H1 (cell line): Measurements from ENCODE around the gene SLC39A6. TPM values are rescaled to one million over a fixed set of nuclear protein-coding genes. Genes with fewer than 3 reads are reported as not detected.

ENCODE experiments used
- CTCF ChIA-PET: fragments of 300-600 bp; sonication (Branson Sonifier 250); formaldehyde crosslinking; loops from one replicate; lab custom pipeline; 2021; ENCODE audit not compliant: partially characterized antibody; lab: Charles Lee
- POLR2A ChIA-PET: fragments of 300-600 bp; sonication (Branson Sonifier 250); formaldehyde crosslinking; loops from one replicate; lab custom pipeline; 2021; ENCODE audit warnings: inconsistent platforms; ENCODE audit not compliant: partially characterized antibody; lab: Charles Lee
- DNase-seq, 2 experiments: peaks; one replicate each; pipeline versions ENCODE4 v3.0.0 to v3.0.0-alpha.2; 2010 to 2022; ENCODE audit warnings: low spot score in 2 of 2, low read depth in 1 of 2, mixed read lengths in 1 of 2
- FAIRE-seq: peaks from 2 replicates; lab custom pipeline; 2011; peaks lifted over from hg19 to GRCh38; lab: Jason Lieb, UNC
- H2AFZ ChIP-seq: 2 replicates; pipeline ENCODE4 v1.8.1; 2012; ENCODE audit warnings: low read length, inconsistent platforms
- H2AK5ac ChIP-seq: 2 replicates; pipeline ENCODE4 v1.6.1; 2013; ENCODE audit warnings: low read depth, low read length
- H2BK120ac ChIP-seq: replicated peaks from 2 replicates; pipeline ENCODE3; 2013; ENCODE audit warnings: low read depth, low read length, inconsistent platforms
- H2BK12ac ChIP-seq: 2 replicates; pipeline ENCODE4 v1.6.1; 2013; ENCODE audit warnings: low read depth, low read length
- H2BK15ac ChIP-seq: 2 replicates; pipeline ENCODE4 v1.6.1; 2013; ENCODE audit warnings: low read length
- H2BK20ac ChIP-seq: 2 replicates; pipeline ENCODE4 v1.6.1; 2013; ENCODE audit warnings: low read length
- H2BK5ac ChIP-seq: 2 replicates; pipeline ENCODE4 v1.6.1; 2013; ENCODE audit warnings: low read depth, low read length
- H3K14ac ChIP-seq: 2 replicates; pipeline ENCODE4 v1.6.1; 2013; ENCODE audit warnings: inconsistent platforms; ENCODE audit not compliant: insufficient read length
- H3K18ac ChIP-seq: 2 replicates; pipeline ENCODE4 v1.6.1; 2013; ENCODE audit warnings: low read length; ENCODE audit errors: extremely low read depth
- H3K23ac ChIP-seq: 2 replicates; pipeline ENCODE4 v1.6.1; 2013; ENCODE audit warnings: inconsistent platforms; ENCODE audit not compliant: insufficient read length
- H3K23me2 ChIP-seq: 2 replicates; pipeline ENCODE4 v1.6.1; 2013; ENCODE audit warnings: low read depth, low read length
- H3K27ac ChIP-seq: 2 replicates; pipeline ENCODE4 v1.6.1; 2011; ENCODE audit warnings: low read depth, low read length, inconsistent platforms
- H3K27me3 ChIP-seq, 4 experiments: replicated peaks in 1 of 4; 1 replicate in 1 of 4; 2 replicates in 3 of 4; pipeline versions ENCODE4 v1.6.1 to v1.8.1; 2011 to 2013; ENCODE audit warnings: low read length in 3 of 4, mild to moderate bottlenecking in 3 of 4, inconsistent platforms in 2 of 4, mixed read lengths in 2 of 4, moderate library complexity in 1 of 4; ENCODE audit not compliant: control insufficient read depth in 3 of 4, insufficient read depth in 3 of 4; ENCODE audit errors: extremely low read depth in 1 of 4
- H3K36me3 ChIP-seq, 4 experiments: 2 replicates each; pipeline versions ENCODE4 v1.6.1 to v1.8.1; 2011 to 2013; ENCODE audit warnings: mild to moderate bottlenecking in 4 of 4, low read length in 3 of 4, moderate library complexity in 2 of 4, control low read depth in 1 of 4, inconsistent platforms in 1 of 4; ENCODE audit not compliant: insufficient read depth in 4 of 4, control insufficient read depth in 2 of 4
- H3K4ac ChIP-seq: replicated peaks from 2 replicates; pipeline ENCODE3; 2013; ENCODE audit warnings: low read length, low read depth, mixed read lengths, inconsistent platforms; ENCODE audit not compliant: insufficient read length
- H3K4me1 ChIP-seq, 4 experiments: replicated peaks in 1 of 4; 1 replicate in 1 of 4; 2 replicates in 3 of 4; pipeline versions ENCODE4 v1.6.1 to v1.8.1; 2011 to 2013; ENCODE audit warnings: low read length in 3 of 4, inconsistent platforms in 2 of 4, mixed read lengths in 1 of 4; ENCODE audit not compliant: insufficient read depth in 4 of 4, control insufficient read depth in 3 of 4
- H3K4me2 ChIP-seq, 2 experiments: 2 replicates each; pipeline versions ENCODE4 v1.6.1 to v1.8.1; 2011 to 2013; ENCODE audit warnings: low read depth in 2 of 2, low read length in 2 of 2, control low read depth in 1 of 2, inconsistent platforms in 1 of 2, mild to moderate bottlenecking in 1 of 2; ENCODE audit not compliant: insufficient read depth in 1 of 2
- H3K4me3 ChIP-seq, 4 experiments: fragments of 200-600, 300-600 bp in 1 of 4; sonication (generic), shearing (Covaris generic), sonication (Bioruptor Twin) in 1 of 4; 2 replicates each; pipeline versions ENCODE4 v1.5.1 to v1.8.1; 2011 to 2016; ENCODE audit warnings: low read length in 4 of 4, low read depth in 3 of 4, control low read depth in 2 of 4, inconsistent platforms in 2 of 4, mild to moderate bottlenecking in 2 of 4, mixed read lengths in 1 of 4, moderate library complexity in 1 of 4; ENCODE audit not compliant: insufficient read depth in 2 of 4; ENCODE audit errors: extremely low read depth in 1 of 4
- H3K56ac ChIP-seq: replicated peaks from 2 replicates; pipeline ENCODE3; 2013; ENCODE audit warnings: low read depth, mild to moderate bottlenecking, mixed read lengths, low read length, inconsistent platforms; ENCODE audit not compliant: insufficient read length
- H3K79me1 ChIP-seq: 2 replicates; pipeline ENCODE4 v1.6.1; 2013; ENCODE audit warnings: low read depth, low read length, control low read depth
- H3K79me2 ChIP-seq, 2 experiments: 2 replicates each; pipeline versions ENCODE4 v1.6.1 to v1.8.1; 2012 to 2013; ENCODE audit warnings: low read length in 2 of 2, mild to moderate bottlenecking in 2 of 2, inconsistent platforms in 1 of 2; ENCODE audit not compliant: insufficient read depth in 2 of 2, control insufficient read depth in 1 of 2
- H3K9ac ChIP-seq, 4 experiments: replicated peaks in 1 of 4; 1 replicate in 1 of 4; 2 replicates in 3 of 4; pipeline versions ENCODE4 v1.6.1 to v1.8.1; 2011 to 2013; ENCODE audit warnings: low read depth in 3 of 4, low read length in 3 of 4, control low read depth in 2 of 4, mild to moderate bottlenecking in 2 of 4, moderate library complexity in 2 of 4, inconsistent platforms in 1 of 4; ENCODE audit errors: extremely low read depth in 1 of 4
- H3K9me3 ChIP-seq, 2 experiments: 2 replicates each; pipeline versions ENCODE4 v1.6.1 to v1.8.1; 2012 to 2013; ENCODE audit warnings: mild to moderate bottlenecking in 2 of 2, moderate library complexity in 2 of 2, control low read depth in 1 of 2, inconsistent platforms in 1 of 2, low read depth in 1 of 2, low read length in 1 of 2, mixed read lengths in 1 of 2; ENCODE audit not compliant: insufficient read depth in 2 of 2
- H4K20me1 ChIP-seq, 2 experiments: replicated peaks in 1 of 2; 2 replicates each; pipeline versions ENCODE3 to v1.8.1; 2011 to 2013; ENCODE audit warnings: inconsistent platforms in 2 of 2, low read length in 2 of 2, mild to moderate bottlenecking in 1 of 2; ENCODE audit not compliant: insufficient read depth in 2 of 2, control insufficient read depth in 1 of 2
- H4K5ac ChIP-seq: 2 replicates; pipeline ENCODE4 v1.6.1; 2013; ENCODE audit warnings: low read length, low read depth, mixed read lengths, inconsistent platforms; ENCODE audit not compliant: insufficient read length
- H4K8ac ChIP-seq: 2 replicates; pipeline ENCODE4 v1.8.0; 2013; ENCODE audit warnings: mild to moderate bottlenecking, moderate library complexity, low read length, inconsistent platforms; ENCODE audit not compliant: insufficient read depth; ENCODE audit errors: extremely low read depth
- H4K91ac ChIP-seq: replicated peaks from 2 replicates; pipeline ENCODE3; 2013; ENCODE audit warnings: low read length, mixed read lengths, inconsistent platforms; ENCODE audit not compliant: insufficient read length
- CBX8 ChIP-seq: fragments of 300-800, 300-1000 bp; sonication (generic); IDR thresholded peaks from 2 replicates; pipeline ENCODE4 v1.7.1; 2016; ENCODE audit warnings: low read depth, low read length, borderline replicate concordance
- KDM5A ChIP-seq: fragments of 200-600 bp; IDR thresholded peaks from 2 replicates; pipeline ENCODE4 v1.7.1; 2012; ENCODE audit warnings: mild to moderate bottlenecking, low read length, inconsistent platforms, mixed read lengths
- MAFK ChIP-seq: IDR thresholded peaks from 2 replicates; pipeline ENCODE4 v1.6.1; 2012; ENCODE audit warnings: low read depth, mild to moderate bottlenecking, improper control_type of control experiment, low read length
- NANOG ChIP-seq: IDR thresholded peaks from 2 replicates; pipeline ENCODE4 v1.6.1; 2011; ENCODE audit warnings: low read length, low read depth, mild to moderate bottlenecking, inconsistent platforms; ENCODE audit not compliant: insufficient read depth, poor library complexity, severe bottlenecking
- USF2 ChIP-seq: IDR thresholded peaks from 2 replicates; pipeline ENCODE4 v1.6.1; 2011; ENCODE audit warnings: low read length, improper control_type of control experiment
- ZNF274 ChIP-seq: IDR thresholded peaks from 2 replicates; pipeline ENCODE4 v1.7.0; 2012; ENCODE audit warnings: low read length, borderline replicate concordance; ENCODE audit errors: extremely low read depth
- WGBS, 2 experiments: shearing (Covaris generic) in 1 of 2; methylation state at CpG; one replicate each; pipeline versions ENCODE4 v1.1.6 to v1.1.7; 2013 to 2015; ENCODE audit warnings: low lambda C conversion rate in 2 of 2, mixed read lengths in 2 of 2, inconsistent platforms in 1 of 2, low coverage in 1 of 2, missing lambda C conversion rate in 1 of 2; ENCODE audit not compliant: insufficient replicate concordance in 2 of 2, insufficient coverage in 1 of 2, insufficient read length in 1 of 2; ENCODE audit errors: extremely low coverage in 1 of 2, missing lambda C conversion rate in 1 of 2; 5-methylcytosine and 5-hydroxymethylcytosine counted together
- polyA plus RNA-seq, 7 experiments: library from polyadenylated mRNA; depleted of rRNA in 3 of 7; stranded (reverse) in 5 of 7; unstranded in 2 of 7; fragments of >200 nt in 5 of 7; fragments of 200-250 nt in 2 of 7; gene quantifications; 1 replicate in 5 of 7; 2 replicates in 1 of 7; 4 replicates in 1 of 7; pipeline versions ENCODE4 v1.2.1 to v1.2.3, GENCODE V29; 2011 to 2013; ENCODE audit warnings: missing spikeins in 2 of 7, mixed read lengths in 2 of 7
- total RNA-seq: library from RNA; stranded (reverse); fragmentation: NEBNext Ultra II Directional; extraction: Animal tissue kit (Norgen Biotek cat#: 25700); gene quantifications from 2 replicates; pipeline ENCODE4 v1.2.1, GENCODE V29; 2021

The SLC39A6 gene
- total and polyA plus RNA-seq, 2 of the 8 experiments (the other 6 are each of a cell fraction or from before 2014, with no cell fraction given) = 36.8 to 55.4 TPM

- FAIRE-seq = no peak
- CTCF ChIA-PET = interaction anchor here (0.5 to 2.3 kb wide), 4 partner anchors 19 to 763 kb away, joined by 3 to 9 read pairs (median 4); no protein-coding TSS in a partner anchor
These were observed 20.6 kb upstream of the SLC39A6 start for GRCh38 chr18:36149514-36150289.

More at GRCh38 chr18:36149514-36150289, 20.6 kb upstream of the SLC39A6 start:
- Histone ChIP-seq H4K8ac (no peak overlapping the region), H3K79me2 (no peaks in the 10 kb centered on the region), H3K4ac (no peak overlapping the region), H3K4me1 (no peaks in the 10 kb centered on the region), H4K91ac (no peak overlapping the region), H4K5ac (no peak overlapping the region), H2BK15ac (no peak overlapping the region), H3K36me3 (peaks cover 17 to 92% (median 72%) of the 10 kb centered on the region in 4 experiments; a peak in 7 of 8 replicates), H3K27me3 (no peaks in the 10 kb centered on the region), H2BK5ac (no peak overlapping the region), H3K9ac (no peak overlapping the region), H2AFZ (no peak overlapping the region), H3K9me3 (no peaks in the 10 kb centered on the region), H2BK120ac (no peak overlapping the region), H3K23me2 (no peaks in the 10 kb centered on the region), H3K56ac (no peak overlapping the region), H2AK5ac (no peak overlapping the region), H3K79me1 (no peaks in the 10 kb centered on the region), H3K4me3 (no peak overlapping the region), H3K27ac (no peak overlapping the region), H3K14ac (no peak overlapping the region), H4K20me1 (peaks cover 0 to 2% of the 10 kb centered on the region in 2 experiments), H3K23ac (no peak overlapping the region), H2BK12ac (no peak overlapping the region), H3K4me2 (no peak overlapping the region), H2BK20ac (no peak overlapping the region), H3K18ac (no peak overlapping the region)
- WGBS, 2 experiments = 90 to 100% methylated on average over 1 to 5 of the region's 5 CpGs
- TF ChIP-seq ZNF274 (no peak), NANOG (no peak), MAFK (no peak), CBX8 (no peak), KDM5A (no peak), USF2 (no peak)
- no peak for DNase-seq
- POLR2A ChIA-PET = interaction anchor here (0.5 to 1.8 kb wide), 4 partner anchors 8 to 76 kb away, joined by 3 to 5 read pairs (median 4); no protein-coding TSS in a partner anchor
